ENCODE results near the gene KIF15.

KIF15 gene

DNA sequence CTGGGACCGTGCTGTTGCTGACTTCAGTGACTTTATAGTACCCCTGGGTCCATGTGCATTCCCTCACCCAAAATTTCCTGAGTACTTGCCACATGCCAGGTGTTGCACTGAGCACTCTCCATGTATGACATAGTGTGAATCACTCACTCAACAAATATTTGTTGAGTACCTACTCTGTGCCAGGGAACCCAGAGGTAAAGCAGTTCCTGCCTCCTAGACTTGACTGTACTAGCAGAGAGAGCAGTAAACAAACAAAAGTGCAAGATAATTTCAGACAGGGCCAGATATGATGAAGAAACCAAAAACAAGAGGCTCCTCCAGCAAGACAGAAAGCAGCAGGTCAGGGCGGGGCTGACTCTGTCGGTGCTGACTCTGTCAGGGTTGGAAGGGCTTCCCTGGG, 125.0 kb downstream of the KIF15 start:
- no peak overlapping the region for H3K4me3 ChIP-seq (ENCODE audit: low read depth, low read length)
- H3K27ac ChIP-seq = no peak overlapping the region
- no peaks in the 10 kb centered on the region for H3K9me3 ChIP-seq (ENCODE audit: severe bottlenecking)
- TF ChIP-seq, protein P1, sequence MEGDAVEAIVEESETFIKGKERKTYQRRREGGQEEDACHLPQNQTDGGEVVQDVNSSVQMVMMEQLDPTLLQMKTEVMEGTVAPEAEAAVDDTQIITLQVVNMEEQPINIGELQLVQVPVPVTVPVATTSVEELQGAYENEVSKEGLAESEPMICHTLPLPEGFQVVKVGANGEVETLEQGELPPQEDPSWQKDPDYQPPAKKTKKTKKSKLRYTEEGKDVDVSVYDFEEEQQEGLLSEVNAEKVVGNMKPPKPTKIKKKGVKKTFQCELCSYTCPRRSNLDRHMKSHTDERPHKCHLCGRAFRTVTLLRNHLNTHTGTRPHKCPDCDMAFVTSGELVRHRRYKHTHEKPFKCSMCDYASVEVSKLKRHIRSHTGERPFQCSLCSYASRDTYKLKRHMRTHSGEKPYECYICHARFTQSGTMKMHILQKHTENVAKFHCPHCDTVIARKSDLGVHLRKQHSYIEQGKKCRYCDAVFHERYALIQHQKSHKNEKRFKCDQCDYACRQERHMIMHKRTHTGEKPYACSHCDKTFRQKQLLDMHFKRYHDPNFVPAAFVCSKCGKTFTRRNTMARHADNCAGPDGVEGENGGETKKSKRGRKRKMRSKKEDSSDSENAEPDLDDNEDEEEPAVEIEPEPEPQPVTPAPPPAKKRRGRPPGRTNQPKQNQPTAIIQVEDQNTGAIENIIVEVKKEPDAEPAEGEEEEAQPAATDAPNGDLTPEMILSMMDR (IDR thresholded peaks at IDR 0.05; ENCODE audit: low read depth, low read length) = no peak
- H3K27me3 ChIP-seq (ENCODE audit: insufficient read depth, low read depth, severe bottlenecking) = no peaks in the 10 kb centered on the region
- no peaks in the 10 kb centered on the region for H3K36me3 ChIP-seq
- no peak for DNase-seq

DNA sequence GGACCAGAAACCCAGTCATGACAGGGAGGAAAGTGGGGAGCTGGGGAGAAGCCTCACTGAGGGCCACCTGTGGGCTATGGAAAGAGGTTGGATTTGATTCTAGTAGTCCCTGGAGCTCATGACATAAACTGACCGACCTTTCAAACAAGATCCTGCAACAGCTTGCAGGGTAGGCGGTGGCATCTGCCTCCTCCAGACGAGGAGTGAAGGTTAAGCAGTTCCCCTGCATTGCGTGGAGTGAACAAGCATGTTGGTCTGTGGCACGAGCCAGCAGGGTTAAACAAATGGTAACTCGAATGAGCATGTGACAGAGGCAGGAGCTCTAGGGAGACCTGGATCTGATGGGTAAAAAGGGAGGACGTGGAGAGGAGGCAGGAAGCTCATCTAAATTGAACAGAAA, 125.5 kb downstream of the KIF15 start:
- DNase-seq = no peak
- Histone ChIP-seq H3K4me3 (ENCODE audit: low read depth, low read length) (no peak overlapping the region), H3K27ac (no peak overlapping the region), H3K27me3 (ENCODE audit: insufficient read depth, low read depth, severe bottlenecking) (no peaks in the 10 kb centered on the region), H3K36me3 (no peaks in the 10 kb centered on the region), H3K9me3 (ENCODE audit: severe bottlenecking) (no peaks in the 10 kb centered on the region)
- TF ChIP-seq, protein P1 (IDR thresholded peaks at IDR 0.05; ENCODE audit: low read depth, low read length) = no peak

DNA sequence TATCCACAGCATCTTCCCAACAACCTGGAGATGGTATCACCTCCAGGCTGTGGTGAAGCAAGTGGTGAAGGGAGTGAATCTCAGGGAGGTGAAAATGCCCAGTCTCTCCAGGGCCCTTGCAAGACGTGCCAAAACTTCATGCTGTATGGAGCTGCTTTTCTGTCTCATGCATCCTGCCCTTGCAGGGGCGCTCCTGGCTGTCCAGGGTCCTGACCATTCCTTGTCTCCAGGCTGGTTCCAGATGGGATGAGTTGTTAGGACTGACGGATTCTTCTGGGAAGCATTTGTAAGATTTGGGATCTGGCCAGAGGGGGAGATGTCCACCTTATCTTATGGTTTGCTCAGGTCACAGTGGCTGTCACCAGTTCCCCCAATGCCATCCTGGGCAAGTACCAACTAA, 128.7 kb downstream of the KIF15 start:
- H3K9me3 ChIP-seq (ENCODE audit: severe bottlenecking) = no peaks in the 10 kb centered on the region
- TF ChIP-seq, protein P1 (IDR thresholded peaks at IDR 0.05; ENCODE audit: low read depth, low read length) = no peak
- H3K27ac ChIP-seq = no peak overlapping the region
- H3K36me3 ChIP-seq = no peaks in the 10 kb centered on the region
- no peaks in the 10 kb centered on the region for H3K27me3 ChIP-seq (ENCODE audit: insufficient read depth, low read depth, severe bottlenecking)
- no peak overlapping the region for H3K4me3 ChIP-seq (ENCODE audit: low read depth, low read length)
- DNase-seq = no peak

DNA sequence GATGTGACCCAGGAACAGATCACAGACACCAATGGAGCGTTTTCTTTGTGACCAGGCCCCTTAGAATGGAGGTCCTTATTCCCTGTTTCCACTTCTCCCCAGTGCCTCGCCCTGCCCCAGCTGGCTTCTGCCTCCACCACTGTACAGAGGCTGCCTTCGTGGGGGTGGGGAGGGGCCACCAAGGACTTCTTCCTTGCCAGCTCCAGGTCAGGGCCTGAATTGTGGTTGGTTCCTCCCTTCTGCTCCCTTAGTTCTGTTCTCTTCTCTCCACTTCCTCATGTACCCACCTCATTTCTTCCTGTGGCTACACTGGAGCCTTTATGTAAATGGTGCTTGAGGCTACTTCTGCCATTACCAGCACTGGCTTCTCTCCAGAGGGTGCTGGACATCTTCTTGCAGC, 129.3 kb downstream of the KIF15 start:
- Histone ChIP-seq H3K9me3 (ENCODE audit: severe bottlenecking) (no peaks in the 10 kb centered on the region), H3K36me3 (no peaks in the 10 kb centered on the region), H3K27me3 (ENCODE audit: insufficient read depth, low read depth, severe bottlenecking) (no peaks in the 10 kb centered on the region), H3K27ac (no peak overlapping the region), H3K4me3 (ENCODE audit: low read depth, low read length) (no peak overlapping the region)
- no peak for DNase-seq
- TF ChIP-seq, protein P1 (IDR thresholded peaks at IDR 0.05; ENCODE audit: low read depth, low read length) = no peak

DNA sequence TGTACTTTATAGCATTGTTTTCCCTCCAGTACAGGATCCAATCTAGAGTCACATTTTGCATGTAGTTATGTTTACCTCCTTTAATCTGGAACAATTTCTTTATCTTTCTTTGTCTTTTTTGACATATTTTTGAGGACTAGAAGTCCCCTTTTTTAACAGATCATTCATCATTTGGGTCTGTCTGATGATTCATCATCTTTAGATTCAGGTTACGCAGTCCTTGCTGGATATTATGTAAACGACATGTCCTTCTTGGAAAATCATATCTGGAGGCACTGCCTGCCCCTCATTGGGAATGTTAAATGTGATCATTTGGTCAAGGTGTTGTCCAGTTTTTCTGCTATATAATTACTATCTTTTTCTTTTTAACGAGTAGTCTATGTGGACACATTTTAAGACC, 131.1 kb downstream of the KIF15 start:
- Histone ChIP-seq H3K36me3 (no peaks in the 10 kb centered on the region), H3K27ac (no peak overlapping the region), H3K27me3 (ENCODE audit: insufficient read depth, low read depth, severe bottlenecking) (no peaks in the 10 kb centered on the region), H3K9me3 (ENCODE audit: severe bottlenecking) (no peaks in the 10 kb centered on the region), H3K4me3 (ENCODE audit: low read depth, low read length) (no peak overlapping the region)
- TF ChIP-seq, protein P1 (IDR thresholded peaks at IDR 0.05; ENCODE audit: low read depth, low read length) = no peak
- DNase-seq = no peak

DNA sequence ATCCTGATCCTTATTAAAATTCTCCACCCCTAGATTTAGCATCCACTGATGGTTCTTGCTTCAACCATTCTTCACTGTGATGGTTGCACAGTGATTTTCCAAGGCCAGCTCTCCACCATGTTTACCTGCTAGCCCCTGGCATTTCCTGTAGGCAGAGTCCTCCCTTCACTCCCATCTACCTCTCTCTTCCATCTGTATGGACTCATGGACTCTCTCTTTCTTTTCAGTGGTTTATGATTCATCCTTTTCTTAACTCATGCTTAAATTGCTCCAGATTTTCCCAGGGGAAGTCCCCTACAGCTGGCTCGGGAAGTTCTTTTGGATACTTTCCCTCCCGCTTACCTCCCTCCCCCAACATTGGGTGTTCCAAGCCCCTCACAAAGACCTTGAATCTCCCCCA, 131.5 kb downstream of the KIF15 start:
- H3K27ac ChIP-seq = no peak overlapping the region
- H3K9me3 ChIP-seq (ENCODE audit: severe bottlenecking) = no peaks in the 10 kb centered on the region
- no peaks in the 10 kb centered on the region for H3K27me3 ChIP-seq (ENCODE audit: insufficient read depth, low read depth, severe bottlenecking)
- no peak for DNase-seq
- TF ChIP-seq, protein P1 (IDR thresholded peaks at IDR 0.05; ENCODE audit: low read depth, low read length) = no peak
- no peak overlapping the region for H3K4me3 ChIP-seq (ENCODE audit: low read depth, low read length)
- no peaks in the 10 kb centered on the region for H3K36me3 ChIP-seq

Data from WERI-Rb-1 (cell line).